Uterus (tissue), 4 donors: ENCODE results near the gene FBXW8. TPM values are rescaled to one million over a fixed set of nuclear protein-coding genes. Genes with fewer than 3 reads are reported as not detected.

Experiments
- DNase-seq, 2 donors: peaks; one replicate each; pipeline ENCODE4 v3.0.0-alpha.2; 2019 to 2020
- H3K27ac ChIP-seq, 2 donors: fragments of 200-600 bp; sonication (generic); 1 replicate in 1 of 2; 2 replicates in 1 of 2; pipeline ENCODE4 v1.5.1; 2016 to 2018
- H3K27me3 ChIP-seq, 2 donors: fragments of 200-600 bp; sonication (generic); one replicate each; pipeline ENCODE4 v1.5.1; 2018 to 2019; ENCODE audit warnings: control low read depth in 1 of 2
- H3K36me3 ChIP-seq, 2 donors: fragments of 200-600 bp; sonication (generic); one replicate each; pipeline ENCODE4 v1.5.1; 2019; ENCODE audit warnings: control low read depth in 1 of 2
- H3K4me1 ChIP-seq, 2 donors: fragments of 200-600 bp; sonication (generic); one replicate each; pipeline ENCODE4 v1.5.1; 2018 to 2019; ENCODE audit warnings: control low read depth in 1 of 2
- H3K4me3 ChIP-seq, 2 donors: fragments of 200-600 bp; sonication (generic); 1 replicate in 1 of 2; 2 replicates in 1 of 2; pipeline ENCODE4 v1.5.1; 2018 to 2019; ENCODE audit warnings: mild to moderate bottlenecking in 1 of 2
- H3K9me3 ChIP-seq, 2 donors: fragments of 200-600 bp; sonication (generic); one replicate each; pipeline ENCODE4 v1.5.1; 2019; ENCODE audit warnings: control low read depth in 1 of 2
- CTCF ChIP-seq, 4 experiments: fragments of 200-600 bp in 2 of 4; fragments of 450-650 bp in 2 of 4; sonication (generic) in 2 of 4; IDR thresholded peaks; one replicate each; pipeline ENCODE4 v1.5.1; 2016 to 2019; ENCODE audit warnings: antibody characterized with exemption in 4 of 4, mild to moderate bottlenecking in 2 of 4, moderate library complexity in 1 of 4
- POLR2A ChIP-seq, 2 donors: fragments of 450-650 bp; IDR thresholded peaks; one replicate each; pipeline ENCODE4 v1.6.1; 2016; ENCODE audit warnings: antibody characterized with exemption in 2 of 2, mild to moderate bottlenecking in 1 of 2, moderate library complexity in 1 of 2
- intact Hi-C: fragments of 100-400 bp; cut with DNase I; formaldehyde crosslinking; loops from one replicate; pipeline ENCODE4 v1.15.1; 2023; ENCODE audit warnings: low total_unique reads
- total RNA-seq, 4 donors: library from RNA; depleted of rRNA in 3 of 4; stranded (reverse); fragments of >200 nt in 3 of 4; gene quantifications; one replicate each; pipeline versions ENCODE4 v1.1.0 to v1.2.4, GENCODE V29; 2014 to 2023
- donor health status: DM: yes; HTN: yes; CAD: no.

The FBXW8 gene
- total RNA-seq, 4 donors from 2014 or later, result 5.9 to 28.0 (median 15.3) TPM

GRCh38 chr12:117072736-117073490 lies 162.2 kb downstream of the FBXW8 start:
- H3K27ac ChIP-seq, result no peak overlapping the region
- TF ChIP-seq CTCF (IDR thresholded peaks at IDR 0.05) (no peak), POLR2A (IDR thresholded peaks at IDR 0.05) (no peak)
- DNase-seq, result no peak
- no peak overlapping the region for H3K4me3 ChIP-seq
- intact Hi-C loops, result no loop called here
- H3K36me3 ChIP-seq, result no peaks in the 10 kb centered on the region
- H3K9me3 ChIP-seq, result no peaks in the 10 kb centered on the region
- no peaks in the 10 kb centered on the region for H3K4me1 ChIP-seq
- H3K27me3 ChIP-seq, result no peaks in the 10 kb centered on the region

- intact Hi-C loops, result no loop called here
- Histone ChIP-seq H3K4me1 (no peaks in the 10 kb centered on the region), H3K9me3 (no peaks in the 10 kb centered on the region), H3K27me3 (no peaks in the 10 kb centered on the region), H3K36me3 (no peaks in the 10 kb centered on the region), H3K27ac (no peak overlapping the region), H3K4me3 (no peak overlapping the region)
- TF ChIP-seq CTCF (IDR thresholded peaks at IDR 0.05), result no peak
- TF ChIP-seq POLR2A (IDR thresholded peaks at IDR 0.05), result no peak
- DNase-seq, result no peak
Observed at GRCh38 chr12:117073611-117074010, 162.9 kb downstream of the FBXW8 start.

GRCh38 chr12:117076410-117077372 lies 165.9 kb downstream of the FBXW8 start:
- intact Hi-C loops, result no loop called here
- no peaks in the 10 kb centered on the region for H3K4me1 ChIP-seq
- H3K27me3 ChIP-seq, result no peaks in the 10 kb centered on the region
- H3K27ac ChIP-seq, result no peak overlapping the region
- DNase-seq, result no peak
- TF ChIP-seq POLR2A (IDR thresholded peaks at IDR 0.05), result no peak
- no peak for TF ChIP-seq CTCF (IDR thresholded peaks at IDR 0.05)
- no peaks in the 10 kb centered on the region for H3K36me3 ChIP-seq
- H3K4me3 ChIP-seq, result no peak overlapping the region
- H3K9me3 ChIP-seq, result no peaks in the 10 kb centered on the region

DNA sequence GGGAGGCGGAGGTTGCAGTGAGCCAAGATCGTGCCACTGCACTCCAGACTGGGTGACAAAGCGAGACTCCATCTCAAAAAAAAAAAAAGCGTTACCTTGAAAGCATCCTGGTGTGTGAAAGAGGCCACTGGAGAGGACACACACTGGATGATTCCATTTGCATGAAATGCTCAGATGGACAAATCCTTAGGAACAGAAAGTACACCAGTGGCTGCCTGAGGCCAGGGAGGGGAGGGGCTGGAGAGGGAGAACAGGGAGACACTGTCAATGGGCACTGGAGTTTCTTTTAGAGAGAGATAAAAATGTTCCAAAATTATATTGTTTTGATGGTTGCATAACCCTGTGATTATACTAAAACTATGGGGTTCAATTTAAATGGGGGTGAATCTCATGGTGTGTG lies 168.7 kb downstream of the FBXW8 start:
- Histone ChIP-seq H3K4me1 (no peaks in the 10 kb centered on the region), H3K27ac (no peak overlapping the region), H3K9me3 (no peaks in the 10 kb centered on the region), H3K27me3 (no peaks in the 10 kb centered on the region), H3K36me3 (no peaks in the 10 kb centered on the region), H3K4me3 (no peak overlapping the region)
- no peak for TF ChIP-seq CTCF (IDR thresholded peaks at IDR 0.05)
- TF ChIP-seq POLR2A (IDR thresholded peaks at IDR 0.05), result no peak
- intact Hi-C loops, result no loop called here
- no peak for DNase-seq

- Histone ChIP-seq H3K4me1 (no peaks in the 10 kb centered on the region), H3K36me3 (no peaks in the 10 kb centered on the region), H3K9me3 (no peaks in the 10 kb centered on the region), H3K27me3 (no peaks in the 10 kb centered on the region), H3K27ac (no peak overlapping the region), H3K4me3 (no peak overlapping the region)
- intact Hi-C loops, result no loop called here
- DNase-seq, result no peak
- TF ChIP-seq CTCF (IDR thresholded peaks at IDR 0.05), result no peak
- no peak for TF ChIP-seq POLR2A (IDR thresholded peaks at IDR 0.05)
Observed at GRCh38 chr12:117080661-117081144, 170.0 kb downstream of the FBXW8 start.
